Measurements from ENCODE around the gene DBP.

Gene DBP

GRCh38 chr19:48627201-48627864, 9.8 kb downstream of the DBP start:
- DNase-seq (ENCODE audit: low read depth in 2 of 2), result no peak

- DNase-seq (ENCODE audit: low read depth in 2 of 2), result no peak
These were observed 11.3 kb downstream of the DBP start for GRCh38 chr19:48625891-48626327.

- DNase-seq (ENCODE audit: low read depth in 2 of 2), result no peak
These were observed 12.1 kb downstream of the DBP start for GRCh38 chr19:48624791-48625723.

DNA sequence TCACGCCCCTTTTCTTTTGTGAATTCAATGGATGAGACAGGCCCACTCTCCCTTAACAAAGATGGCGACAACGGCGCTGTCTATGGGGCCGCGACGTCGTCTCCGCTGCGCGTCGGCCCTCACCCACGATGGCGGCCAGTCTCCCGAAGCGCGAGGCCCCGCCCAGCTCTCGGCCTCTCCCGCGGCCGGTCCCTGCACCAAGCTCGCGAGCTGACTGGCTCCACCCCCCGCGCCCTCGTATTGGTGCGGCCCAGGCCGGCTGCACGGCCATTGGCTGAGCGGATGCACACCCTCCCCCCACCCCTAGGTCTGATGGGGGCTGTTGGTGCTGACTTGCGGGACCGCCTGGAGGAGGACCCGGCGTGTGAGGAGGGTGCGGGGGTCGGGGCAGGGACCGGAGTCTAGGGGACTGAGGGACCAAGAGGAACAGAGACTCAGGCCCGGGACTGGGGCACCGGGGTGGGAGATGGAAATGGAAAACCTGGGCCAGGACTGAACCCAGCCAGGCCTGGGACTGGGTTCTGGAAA, 13.0 kb downstream of the DBP start:
- peak; percentile 97 to 98 for DNase-seq (ENCODE audit: low read depth in 2 of 2)

- no peak for DNase-seq (ENCODE audit: low read depth in 2 of 2)
These were observed 13.6 kb downstream of the DBP start for GRCh38 chr19:48623556-48624066.

DNA sequence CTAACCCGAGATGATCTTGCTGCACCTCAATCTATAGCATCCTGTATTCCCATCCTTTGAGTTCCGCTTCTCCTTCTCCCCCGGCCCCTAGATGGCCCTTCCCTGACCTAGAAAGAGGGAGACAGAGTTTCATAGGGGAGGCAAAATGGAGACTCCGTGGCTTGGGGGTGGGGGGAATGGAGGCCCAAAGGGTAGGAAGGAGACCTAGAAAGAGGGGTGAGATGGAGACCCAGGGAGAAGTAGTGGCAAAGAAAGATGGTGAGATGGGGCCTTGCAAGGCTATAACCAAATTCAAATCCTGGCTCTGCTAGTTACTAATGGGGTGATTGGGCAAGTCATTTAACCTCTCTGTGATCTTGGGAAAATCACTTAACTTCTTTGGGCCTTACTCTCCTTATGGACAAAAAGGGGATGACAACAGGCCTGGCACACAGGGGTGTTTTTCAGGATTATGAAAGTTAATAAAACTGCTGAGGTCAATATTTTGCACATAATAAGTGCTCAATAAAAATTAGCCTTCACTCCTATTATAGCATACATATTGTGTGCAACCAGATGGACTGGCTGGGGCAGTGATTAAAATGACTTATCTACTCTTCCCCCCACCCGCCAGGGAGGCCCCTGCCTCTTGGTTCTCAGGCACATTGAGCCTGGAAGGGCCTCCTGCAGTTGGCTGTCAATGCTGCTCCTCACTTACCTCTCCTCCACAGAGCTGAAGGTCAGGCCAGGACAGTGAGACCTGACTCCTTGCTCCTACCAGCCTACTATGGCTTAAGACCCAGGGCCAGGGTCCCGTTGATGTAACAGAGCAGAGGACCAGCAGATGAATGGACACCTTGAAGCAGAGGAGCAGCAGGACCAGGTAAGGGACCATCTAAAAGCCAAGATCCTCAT, 17.2 kb downstream of the DBP start:
- DNase-seq (ENCODE audit: low read depth in 2 of 2), result no peak

GRCh38 chr19:48618916-48619691, 18.1 kb downstream of the DBP start, which contains the start of the genes RPL18 and SPHK2:
Gene RPL18, minus strand, starts transcription at chr19:48619178. Its CDS starts 35 bp downstream, at chr19:48619143.
Gene SPHK2, plus strand, starts transcription at chr19:48619506. Its CDS starts 1,009 bp downstream, at chr19:48620515.
- peak; percentile 94 to 95 for DNase-seq (ENCODE audit: low read depth in 2 of 2)

- no peak for DNase-seq (ENCODE audit: low read depth in 2 of 2)
These were observed 18.8 kb downstream of the DBP start for GRCh38 chr19:48618278-48618915.

- no peak for DNase-seq (ENCODE audit: low read depth in 2 of 2)
These were observed 19.8 kb downstream of the DBP start for GRCh38 chr19:48617146-48617937.

DNA sequence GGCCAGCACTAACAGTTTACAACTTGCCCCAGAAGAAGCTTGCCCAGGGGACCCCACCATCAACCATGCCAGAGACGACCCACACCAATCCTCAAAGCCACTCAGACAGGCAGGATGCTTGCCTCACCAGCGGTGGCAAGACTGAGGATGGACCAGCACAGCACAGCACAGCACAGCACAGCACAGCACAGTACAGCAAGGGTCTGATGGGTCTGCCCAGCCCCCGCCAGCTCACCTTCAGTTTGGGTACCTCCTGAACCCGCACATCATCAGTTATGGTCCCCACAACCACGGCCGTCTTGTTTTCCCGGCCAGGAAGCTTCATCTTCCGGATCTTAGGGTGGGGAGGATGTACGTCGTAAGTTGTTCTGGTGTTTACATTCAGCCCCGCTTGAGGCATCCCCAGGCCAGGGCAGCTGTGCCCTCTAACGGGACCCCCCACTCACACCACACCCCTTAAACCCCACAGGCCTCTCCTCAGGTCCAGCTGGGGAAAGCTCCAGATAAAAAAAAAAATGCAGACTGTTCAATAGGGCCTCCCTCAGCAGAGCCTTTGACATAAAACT, 20.6 kb downstream of the DBP start:
- DNase-seq (ENCODE audit: low read depth in 2 of 2), result no peak

- DNase-seq (ENCODE audit: low read depth in 2 of 2), result no peak
These were observed 21.1 kb downstream of the DBP start for GRCh38 chr19:48616041-48616436.

- DNase-seq (ENCODE audit: low read depth in 2 of 2), result no peak
These were observed 21.7 kb downstream of the DBP start for GRCh38 chr19:48615231-48616040.

DNA sequence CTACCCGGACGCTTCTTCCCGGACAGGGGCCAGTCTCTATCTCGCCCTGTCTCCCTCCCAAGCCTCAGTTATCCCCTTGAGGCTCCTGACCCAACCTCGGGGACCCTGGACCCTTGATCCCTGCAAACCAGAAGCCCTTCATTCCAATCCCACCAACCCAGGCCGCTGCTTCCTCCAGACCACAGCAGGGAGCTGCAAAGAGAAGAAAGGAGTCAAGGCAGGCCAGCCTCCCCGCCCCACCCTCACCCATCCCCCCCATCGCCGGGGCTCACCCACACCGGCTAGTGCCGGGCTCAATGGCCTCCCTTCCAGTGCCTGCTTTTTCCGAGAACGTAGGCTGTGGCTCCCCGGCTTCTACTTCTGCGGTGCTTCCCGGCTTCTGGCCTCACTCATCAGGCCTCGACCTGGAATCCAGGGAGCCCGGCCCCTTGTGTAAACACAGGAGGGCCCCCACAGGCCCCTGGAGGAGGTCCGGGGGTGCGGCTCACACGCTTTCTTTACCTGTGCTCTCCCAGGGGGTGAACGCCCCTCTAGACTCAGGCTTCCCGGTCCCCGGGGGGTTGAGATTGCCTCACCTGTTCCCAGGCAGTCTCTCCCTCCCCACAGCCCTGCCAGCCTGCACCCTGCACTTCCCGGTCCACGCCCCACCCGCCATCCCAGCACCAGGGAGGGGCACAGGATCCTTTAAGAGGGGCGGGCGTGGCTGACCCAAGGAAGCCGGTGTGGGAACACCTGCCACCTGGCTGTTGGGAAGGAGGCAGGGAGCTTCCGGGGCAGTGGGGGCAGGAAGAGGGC, 22.5 kb downstream of the DBP start, which contains the start of gene FAM83E:
FAM83E (minus strand) TSS at position 641 of the 795 bp plus-strand sequence. CDS start 1,704 bp downstream, outside the sequence.
- DNase-seq (ENCODE audit: low read depth in 2 of 2), result no peak

DNA sequence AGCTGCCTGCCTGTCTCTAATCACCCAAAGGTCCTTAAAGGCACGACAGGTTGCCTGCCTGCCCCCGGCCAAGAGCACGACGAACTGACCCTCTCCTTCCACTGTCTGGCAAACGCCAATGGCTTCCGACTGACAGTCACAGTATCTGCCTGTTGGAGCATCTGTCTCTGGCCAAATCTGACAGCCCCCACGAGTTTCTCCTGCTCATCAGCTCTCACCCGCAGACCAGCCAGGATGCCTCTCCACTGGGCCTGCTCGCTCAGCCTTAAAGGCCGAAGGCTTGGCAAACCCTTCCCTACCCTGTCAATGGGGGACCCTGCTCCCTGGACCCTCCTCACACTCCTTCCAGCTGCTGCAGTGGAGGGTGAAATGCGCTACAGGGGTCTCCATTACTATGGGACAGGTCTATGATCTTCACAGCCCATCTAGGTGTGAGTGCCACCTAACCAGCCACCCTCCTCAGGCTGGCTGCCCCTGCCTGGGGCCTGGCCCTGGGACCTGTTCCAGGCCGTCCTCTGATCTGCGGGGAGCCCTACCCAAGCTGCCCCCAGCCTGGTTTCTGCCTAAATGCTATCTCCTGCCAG, 23.2 kb downstream of the DBP start:
- DNase-seq (ENCODE audit: low read depth in 2 of 2), result no peak

DNA sequence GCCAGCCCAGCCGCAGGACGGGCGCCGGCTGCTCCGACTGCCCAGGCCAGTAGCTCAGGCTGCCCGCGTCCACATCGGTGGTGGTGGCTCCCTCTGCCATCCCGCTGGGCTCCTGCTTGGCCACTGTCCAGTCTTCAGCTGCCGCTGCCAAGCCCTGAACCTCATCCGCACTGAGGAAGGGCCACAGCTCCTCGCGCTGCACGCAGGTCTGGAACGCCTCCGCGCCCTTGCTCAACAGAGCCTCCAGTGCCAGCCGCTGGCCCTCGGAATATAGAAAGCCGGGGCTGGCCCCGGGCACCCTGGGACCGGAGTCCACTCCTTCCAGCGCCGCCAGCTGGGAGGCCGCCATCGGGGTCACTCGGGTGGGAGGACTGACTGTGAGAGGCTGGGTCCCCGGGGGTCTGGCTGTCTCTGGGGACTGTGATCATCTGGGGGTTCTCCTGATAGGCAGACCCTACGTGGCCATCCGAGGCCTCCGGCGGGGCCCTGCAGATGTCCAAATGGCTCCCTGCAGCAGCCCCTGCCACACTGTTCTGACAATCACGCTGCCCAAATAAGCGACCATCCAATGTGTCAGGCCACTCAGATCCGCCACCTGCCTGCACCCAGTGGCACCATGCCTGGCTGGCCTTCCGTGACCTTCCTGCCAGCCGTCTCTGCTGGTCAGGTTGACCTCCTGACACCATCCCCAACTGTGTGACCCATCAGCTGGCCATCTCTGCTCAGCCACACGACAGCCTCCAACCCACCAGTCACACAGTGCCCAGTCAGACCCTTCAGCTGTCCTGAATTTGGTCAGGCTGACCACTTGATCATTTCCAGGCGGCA, 23.9 kb downstream of the DBP start:
- DNase-seq (ENCODE audit: low read depth in 2 of 2), result no peak

GRCh38 chr19:48611872-48612271, 25.3 kb downstream of the DBP start:
- DNase-seq (ENCODE audit: low read depth in 2 of 2), result no peak
